Keratinocyte (primary cell): ENCODE results near the gene PTPN23. TPM values are rescaled to one million over a fixed set of nuclear protein-coding genes. Genes with fewer than 3 reads are reported as not detected.

Source experiments
- DNase-seq: peaks from one replicate; pipeline ENCODE4 v3.0.0-alpha.2; 2011; ENCODE audit warnings: low read depth, missing footprints, low spot score
- FAIRE-seq: peaks from 2 replicates; lab custom pipeline; 2011; peaks lifted over from hg19 to GRCh38; lab: Jason Lieb, UNC
- H2AFZ ChIP-seq: 2 replicates; pipeline ENCODE4 v1.6.0; 2012; ENCODE audit warnings: low read length, control low read depth, inconsistent platforms; ENCODE audit not compliant: control insufficient read depth
- H3K27ac ChIP-seq: 2 replicates; pipeline ENCODE4 v1.5.1; 2011; ENCODE audit warnings: low read length; ENCODE audit not compliant: control insufficient read depth, insufficient read depth
- H3K27me3 ChIP-seq: 3 replicates; pipeline ENCODE4 v1.6.0; 2011; ENCODE audit warnings: low read length; ENCODE audit not compliant: control insufficient read depth, insufficient read depth; ENCODE audit errors: extremely low read depth
- H3K36me3 ChIP-seq, 2 experiments: 2 replicates in 1 of 2; 3 replicates in 1 of 2; pipeline ENCODE4 v1.5.1; 2011; ENCODE audit warnings: low read length in 2 of 2, mild to moderate bottlenecking in 1 of 2; ENCODE audit not compliant: control insufficient read depth in 2 of 2, insufficient read depth in 2 of 2; ENCODE audit errors: extremely low read depth in 1 of 2
- H3K4me1 ChIP-seq: 3 replicates; pipeline ENCODE4 v1.5.1; 2011; ENCODE audit warnings: low read length; ENCODE audit not compliant: control insufficient read depth, insufficient read depth; ENCODE audit errors: extremely low read depth
- H3K4me2 ChIP-seq: 3 replicates; pipeline ENCODE4 v1.6.0; 2011; ENCODE audit warnings: low read depth, low read length; ENCODE audit not compliant: control insufficient read depth, insufficient read depth; ENCODE audit errors: extremely low read depth
- H3K4me3 ChIP-seq, 3 experiments: fragments of 200-600 bp in 1 of 3; sonication (generic) in 1 of 3; 2 replicates in 2 of 3; 3 replicates in 1 of 3; pipeline ENCODE4 v1.5.1; 2011 to 2016; ENCODE audit warnings: low read length in 3 of 3, mild to moderate bottlenecking in 3 of 3, control low read depth in 2 of 3, inconsistent platforms in 1 of 3, low read depth in 1 of 3, mixed read lengths in 1 of 3, mixed run types in 1 of 3, moderate library complexity in 1 of 3; ENCODE audit not compliant: control insufficient read depth in 2 of 3, insufficient read depth in 2 of 3; ENCODE audit errors: extremely low read depth in 1 of 3
- H3K79me2 ChIP-seq: 2 replicates; pipeline ENCODE4 v1.6.0; 2012; ENCODE audit warnings: low read length; ENCODE audit not compliant: control insufficient read depth, insufficient read depth
- H3K9ac ChIP-seq: 3 replicates; pipeline ENCODE4 v1.6.0; 2011; ENCODE audit warnings: low read length; ENCODE audit not compliant: control insufficient read depth, insufficient read depth; ENCODE audit errors: extremely low read depth
- H3K9me1 ChIP-seq: 3 replicates; pipeline ENCODE4 v1.6.0; 2011; ENCODE audit warnings: low read length; ENCODE audit not compliant: control insufficient read depth, insufficient read depth; ENCODE audit errors: extremely low read depth
- H3K9me3 ChIP-seq: 2 replicates; pipeline ENCODE4 v1.5.1; 2012; ENCODE audit warnings: low read depth, low read length; ENCODE audit not compliant: control insufficient read depth
- H4K20me1 ChIP-seq: 3 replicates; pipeline ENCODE4 v1.6.0; 2011; ENCODE audit warnings: low read length; ENCODE audit not compliant: control insufficient read depth, insufficient read depth; ENCODE audit errors: extremely low read depth
- EZH2 ChIP-seq: IDR thresholded peaks from one replicate; pipeline ENCODE4 v1.6.1; 2012; ENCODE audit warnings: inconsistent platforms, mild to moderate bottlenecking, low read length, moderate library complexity
- dilution Hi-C: fragments of 300-500 bp; cut with MboI; formaldehyde crosslinking; loops from one replicate; pipeline ENCODE4 v1.7.0; 2020; ENCODE audit warnings: low sequenced_read_pairs; ENCODE audit not compliant: extremely low pct_ligation_motif_present
- polyA plus RNA-seq, 5 experiments: library from polyadenylated mRNA; depleted of rRNA in 3 of 5; stranded (reverse) in 3 of 5; stranded (forward) in 1 of 5; unstranded in 1 of 5; fragments of >200 nt; gene quantifications; 1 replicate in 1 of 5; 2 replicates in 3 of 5; 3 replicates in 1 of 5; pipeline versions ENCODE4 v1.2.1 to v1.2.3, GENCODE V29; 2011 to 2012; ENCODE audit warnings: missing spikeins in 2 of 5, low read depth in 1 of 5, low replicate concordance in 1 of 5
- TF ChIP-seq, protein P1 (sequence below), 3 experiments: IDR thresholded peaks in 1 of 3; conservative IDR thresholded peaks in 1 of 3; optimal IDR thresholded peaks in 1 of 3; 2 replicates in 2 of 3; 3 replicates in 1 of 3; pipeline versions ENCODE3 to v1.5.1; 2011; ENCODE audit warnings: low read length in 3 of 3, mild to moderate bottlenecking in 3 of 3, moderate library complexity in 2 of 3, control low read depth in 1 of 3, inconsistent platforms in 1 of 3; ENCODE audit not compliant: insufficient read depth in 2 of 3; ENCODE audit errors: extremely low read depth in 1 of 3

Gene PTPN23
- polyA plus RNA-seq, 1 donor (not counting 4 experiments of a cell fraction or from before 2014, with no cell fraction given): 1.3 TPM

DNA sequence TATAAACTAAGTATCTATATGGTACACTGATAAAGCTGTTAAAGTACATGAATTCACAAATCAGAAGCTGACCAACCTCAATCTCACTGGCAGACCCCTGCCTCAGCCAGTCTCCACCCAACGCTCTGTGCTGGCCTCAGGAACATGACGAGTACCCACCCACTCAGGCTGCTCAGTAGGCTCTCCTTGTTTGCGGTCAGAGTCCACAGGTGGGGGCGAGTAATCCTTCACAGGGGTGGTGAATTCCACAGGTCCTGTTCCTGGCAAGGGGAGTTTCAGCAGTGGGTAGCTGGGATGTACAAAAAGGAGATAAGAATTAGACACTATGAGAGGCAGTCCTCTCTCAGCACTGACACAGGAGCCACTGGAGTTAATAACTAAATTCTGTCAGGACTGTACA is 54.0 kb downstream of the PTPN23 start:
- Histone ChIP-seq H3K4me3 (no peak overlapping the region), H3K9me3 (no peaks in the 10 kb centered on the region), H3K9me1 (no peaks in the 10 kb centered on the region), H4K20me1 (no peaks in the 10 kb centered on the region), H3K27ac (no peak overlapping the region), H3K36me3 (peaks cover 16 to 20% of the 10 kb centered on the region in 2 experiments), H3K9ac (no peak overlapping the region), H3K27me3 (no peaks in the 10 kb centered on the region), H3K4me2 (no peak overlapping the region), H2AFZ (no peak overlapping the region), H3K79me2 (peaks cover 4% of the 10 kb centered on the region), H3K4me1 (no peaks in the 10 kb centered on the region)
- FAIRE-seq (no peak), DNase-seq (no peak)
- no peak for TF ChIP-seq EZH2
- TF ChIP-seq, protein P1, sequence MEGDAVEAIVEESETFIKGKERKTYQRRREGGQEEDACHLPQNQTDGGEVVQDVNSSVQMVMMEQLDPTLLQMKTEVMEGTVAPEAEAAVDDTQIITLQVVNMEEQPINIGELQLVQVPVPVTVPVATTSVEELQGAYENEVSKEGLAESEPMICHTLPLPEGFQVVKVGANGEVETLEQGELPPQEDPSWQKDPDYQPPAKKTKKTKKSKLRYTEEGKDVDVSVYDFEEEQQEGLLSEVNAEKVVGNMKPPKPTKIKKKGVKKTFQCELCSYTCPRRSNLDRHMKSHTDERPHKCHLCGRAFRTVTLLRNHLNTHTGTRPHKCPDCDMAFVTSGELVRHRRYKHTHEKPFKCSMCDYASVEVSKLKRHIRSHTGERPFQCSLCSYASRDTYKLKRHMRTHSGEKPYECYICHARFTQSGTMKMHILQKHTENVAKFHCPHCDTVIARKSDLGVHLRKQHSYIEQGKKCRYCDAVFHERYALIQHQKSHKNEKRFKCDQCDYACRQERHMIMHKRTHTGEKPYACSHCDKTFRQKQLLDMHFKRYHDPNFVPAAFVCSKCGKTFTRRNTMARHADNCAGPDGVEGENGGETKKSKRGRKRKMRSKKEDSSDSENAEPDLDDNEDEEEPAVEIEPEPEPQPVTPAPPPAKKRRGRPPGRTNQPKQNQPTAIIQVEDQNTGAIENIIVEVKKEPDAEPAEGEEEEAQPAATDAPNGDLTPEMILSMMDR (optimal IDR thresholded peaks at IDR 0.05 in 1 of 3, IDR thresholded peaks at IDR 0.05 in 1 of 3, conservative IDR thresholded peaks at IDR 0.05 in 1 of 3; ENCODE audit: extremely low read depth in 1 of 3, insufficient read depth in 2 of 3, low read length in 3 of 3): no peak
- dilution Hi-C loops: no loop called here

DNA sequence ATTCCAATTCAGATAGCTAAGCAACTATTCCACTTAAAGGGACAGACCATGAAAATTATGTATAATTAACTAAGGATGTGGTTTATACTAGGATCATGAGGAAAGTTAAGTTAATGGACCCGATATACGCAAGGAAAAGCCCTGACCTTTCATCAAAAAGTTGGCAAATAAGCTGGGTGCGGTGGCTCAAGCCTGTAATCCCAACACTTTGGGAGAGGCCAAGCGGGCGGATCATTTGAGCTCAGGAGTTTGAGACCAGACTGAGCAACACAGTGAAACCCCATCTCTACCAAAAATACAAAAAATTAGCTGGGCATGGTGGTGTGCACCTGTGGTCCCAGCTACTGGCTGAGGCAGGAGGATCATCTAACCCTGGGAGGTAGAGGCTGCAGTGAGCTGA is 55.4 kb downstream of the PTPN23 start:
- no peak overlapping the region for H3K4me2 ChIP-seq
- dilution Hi-C loops: no loop called here
- H3K9me1 ChIP-seq: no peaks in the 10 kb centered on the region
- peaks cover 7% of the 10 kb centered on the region for H3K79me2 ChIP-seq
- FAIRE-seq (no peak), DNase-seq (no peak)
- H3K27ac ChIP-seq: no peak overlapping the region
- H3K9ac ChIP-seq: no peak overlapping the region
- no peak overlapping the region for H2AFZ ChIP-seq
- no peaks in the 10 kb centered on the region for H3K9me3 ChIP-seq
- TF ChIP-seq, protein P1 (optimal IDR thresholded peaks at IDR 0.05 in 1 of 3, IDR thresholded peaks at IDR 0.05 in 1 of 3, conservative IDR thresholded peaks at IDR 0.05 in 1 of 3; ENCODE audit: extremely low read depth in 1 of 3, insufficient read depth in 2 of 3, low read length in 3 of 3): no peak
- TF ChIP-seq EZH2: no peak
- H3K4me3 ChIP-seq: no peak overlapping the region
- H3K36me3 ChIP-seq: peaks cover 17 to 18% of the 10 kb centered on the region in 2 experiments
- no peaks in the 10 kb centered on the region for H3K4me1 ChIP-seq
- H3K27me3 ChIP-seq: no peaks in the 10 kb centered on the region
- no peaks in the 10 kb centered on the region for H4K20me1 ChIP-seq
